H1 (cell line): ENCODE measurements around the gene CACNG7. TPM values are rescaled to one million over a fixed set of nuclear protein-coding genes. Genes with fewer than 3 reads are reported as not detected.

ENCODE experiments used
- ASH2L ChIP-seq: fragments of 200-600, 300-600 bp; sonication (generic); IDR thresholded peaks from one replicate; pipeline ENCODE4 v1.7.1; 2017; ENCODE audit warnings: low read length
- CREB1 ChIP-seq: IDR thresholded peaks from 2 replicates; pipeline ENCODE4 v1.6.1; 2012; ENCODE audit warnings: inconsistent platforms
- EP300 ChIP-seq, 2 experiments: IDR thresholded peaks; 1 replicate in 1 of 2; 2 replicates in 1 of 2; pipeline ENCODE4 v1.6.1; 2011 to 2012; ENCODE audit warnings: low read depth in 2 of 2, low read length in 2 of 2, mild to moderate bottlenecking in 2 of 2, borderline replicate concordance in 1 of 2, inconsistent platforms in 1 of 2, moderate library complexity in 1 of 2
- FOSL1 ChIP-seq: IDR thresholded peaks from 2 replicates; pipeline ENCODE4 v1.6.1; 2011; ENCODE audit warnings: mild to moderate bottlenecking, low read depth, low read length, moderate library complexity; ENCODE audit not compliant: insufficient read depth
- GABPA ChIP-seq: IDR thresholded peaks from 2 replicates; pipeline ENCODE4 v1.6.1; 2011; ENCODE audit warnings: mild to moderate bottlenecking, low read length, moderate library complexity, borderline replicate concordance; ENCODE audit not compliant: insufficient read depth
- KDM4A ChIP-seq: IDR thresholded peaks from one replicate; pipeline ENCODE4 v1.7.1; 2012; ENCODE audit warnings: low read depth, mild to moderate bottlenecking, moderate library complexity, low read length, inconsistent platforms; ENCODE audit not compliant: severe bottlenecking
- NRF1 ChIP-seq: IDR thresholded peaks from 2 replicates; pipeline ENCODE4 v1.6.1; 2011; ENCODE audit warnings: mild to moderate bottlenecking, low read depth, low read length, improper control_type of control experiment
- PHF8 ChIP-seq: fragments of 200-600 bp; sonication (generic); conservative IDR thresholded peaks from 2 replicates; pipeline ENCODE4 v1.7.1; 2012; ENCODE audit warnings: low read depth, mild to moderate bottlenecking, inconsistent platforms, low read length, moderate library complexity
- POLR2A ChIP-seq, 2 experiments: IDR thresholded peaks; 1 replicate in 1 of 2; 2 replicates in 1 of 2; pipeline ENCODE4 v1.6.1; 2011; ENCODE audit warnings: low read depth in 2 of 2, low read length in 2 of 2, mild to moderate bottlenecking in 2 of 2; ENCODE audit errors: control extremely low read depth in 1 of 2
- POLR2AphosphoS5 ChIP-seq: IDR thresholded peaks from 2 replicates; pipeline ENCODE4 v1.6.1; 2011; ENCODE audit warnings: low read depth, low read length
- RBBP5 ChIP-seq: IDR thresholded peaks from 2 replicates; pipeline ENCODE4 v1.7.1; 2012; ENCODE audit warnings: low read depth, mild to moderate bottlenecking, inconsistent platforms, low read length, moderate library complexity, borderline replicate concordance
- RXRA ChIP-seq: IDR thresholded peaks from 2 replicates; pipeline ENCODE4 v1.6.1; 2011; ENCODE audit warnings: low read depth, mild to moderate bottlenecking, low read length, moderate library complexity; ENCODE audit not compliant: insufficient read depth
- SP1 ChIP-seq: IDR thresholded peaks from 2 replicates; pipeline ENCODE4 v1.6.1; 2011; ENCODE audit warnings: low read depth, low read length
- TAF1 ChIP-seq: IDR thresholded peaks from 2 replicates; pipeline ENCODE4 v1.6.1; 2011; ENCODE audit warnings: mild to moderate bottlenecking, low read depth, low read length
- TBP ChIP-seq: IDR thresholded peaks from 2 replicates; pipeline ENCODE4 v1.6.1; 2011; ENCODE audit warnings: low read depth, low read length, improper control_type of control experiment
- TEAD4 ChIP-seq: IDR thresholded peaks from 2 replicates; pipeline ENCODE4 v1.6.1; 2012; ENCODE audit warnings: low read depth, low read length, inconsistent platforms, mixed read lengths
- YY1 ChIP-seq: IDR thresholded peaks from 2 replicates; pipeline ENCODE4 v1.6.1; 2011; ENCODE audit warnings: low read depth, mild to moderate bottlenecking, low read length
- polyA plus RNA-seq, 7 experiments: library from polyadenylated mRNA; depleted of rRNA in 3 of 7; stranded (reverse) in 5 of 7; unstranded in 2 of 7; fragments of >200 nt in 5 of 7; fragments of 200-250 nt in 2 of 7; gene quantifications; 1 replicate in 5 of 7; 2 replicates in 1 of 7; 4 replicates in 1 of 7; pipeline versions ENCODE4 v1.2.1 to v1.2.3, GENCODE V29; 2011 to 2013; ENCODE audit warnings: missing spikeins in 2 of 7, mixed read lengths in 2 of 7
- total RNA-seq: library from RNA; stranded (reverse); fragmentation: NEBNext Ultra II Directional; extraction: Animal tissue kit (Norgen Biotek cat#: 25700); gene quantifications from 2 replicates; pipeline ENCODE4 v1.2.1, GENCODE V29; 2021
- TF ChIP-seq, protein P1 (sequence below): IDR thresholded peaks from 2 replicates; pipeline ENCODE4 v1.6.1; 2011; ENCODE audit warnings: low read depth, mild to moderate bottlenecking, low read length; ENCODE audit not compliant: insufficient read depth
- TF ChIP-seq, protein P2 (sequence below): IDR thresholded peaks from 2 replicates; pipeline ENCODE4 v1.6.1; 2012; ENCODE audit warnings: inconsistent platforms
- TF ChIP-seq, protein P3 (sequence below), 3 experiments: IDR thresholded peaks; 1 replicate in 2 of 3; 2 replicates in 1 of 3; pipeline versions ENCODE4 v1.5.1 to v1.6.1; 2011; ENCODE audit warnings: low read length in 3 of 3, mild to moderate bottlenecking in 3 of 3, inconsistent platforms in 2 of 3, low read depth in 1 of 3, moderate library complexity in 1 of 3; ENCODE audit not compliant: insufficient read depth in 1 of 3; ENCODE audit errors: control extremely low read depth in 1 of 3

CACNG7 gene
- total and polyA plus RNA-seq, 2 of the 8 experiments (the other 6 are each of a cell fraction or from before 2014, with no cell fraction given): 28.9 to 69.8 TPM

DNA sequence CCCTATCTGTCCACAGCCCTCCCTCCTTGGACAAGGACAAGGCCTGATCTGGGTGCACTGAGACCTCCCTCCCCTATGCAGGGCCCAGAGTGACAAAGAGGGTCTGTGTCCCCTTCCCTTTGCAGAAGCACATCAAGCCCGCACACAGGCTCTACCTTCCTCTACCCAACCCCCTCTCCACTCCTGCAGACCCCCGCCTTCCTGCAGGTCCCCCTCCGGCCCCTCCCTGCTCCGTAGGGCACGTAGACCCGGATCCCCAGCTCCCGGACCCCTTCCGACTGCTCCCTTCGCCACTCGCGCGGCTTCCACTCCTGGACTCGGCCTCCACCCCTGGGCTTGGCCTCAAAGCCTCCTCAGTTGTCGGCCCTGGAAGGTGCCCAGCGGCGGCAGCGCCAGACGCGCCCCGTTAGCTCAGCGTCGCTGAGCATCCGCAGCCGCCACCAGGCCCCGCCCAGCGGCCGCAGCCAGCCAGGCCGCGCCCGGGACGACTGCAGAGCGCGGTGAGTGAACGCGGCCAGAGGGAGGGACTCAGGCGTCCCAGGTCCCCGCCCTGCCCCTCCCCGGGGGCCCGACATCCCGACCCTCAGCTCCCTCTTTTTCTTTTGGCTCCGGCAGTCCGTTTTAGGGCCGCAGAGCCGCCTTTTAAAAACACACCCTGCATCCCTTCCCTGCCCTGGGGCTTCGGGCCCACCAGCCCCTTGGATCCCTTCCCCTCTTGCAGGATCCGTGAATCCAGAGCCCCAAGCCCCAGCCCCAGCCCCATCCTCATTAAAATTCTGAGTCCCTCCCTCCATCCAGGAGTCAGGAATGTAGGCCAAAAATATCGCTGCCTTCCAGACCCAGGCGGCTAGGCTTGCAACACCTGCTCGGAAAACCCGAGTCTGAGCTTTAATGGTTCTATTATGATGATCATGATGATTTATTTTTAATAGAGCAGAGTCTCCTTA lies 42.9 kb upstream of the CACNG7 start (continued):
- no peak for TF ChIP-seq SP1
- TF ChIP-seq RXRA: no peak
- peak; percentile 72 for TF ChIP-seq KDM4A
- no peak for TF ChIP-seq NRF1
- TF ChIP-seq FOSL1: no peak
- TF ChIP-seq TEAD4: no peak
- 0 out of 2 replicates have a peak, but pooled peaks have one; percentile 31 for TF ChIP-seq GABPA
- peak; percentile 50; the same call in 1 of the 2 replicates for TF ChIP-seq POLR2AphosphoS5
- peak; percentile 78 to 82 for TF ChIP-seq POLR2A (IDR thresholded peaks at IDR 0.05; ENCODE audit: control extremely low read depth in 1 of 2, low read depth in 2 of 2, low read length in 2 of 2)
- peak; percentile 74 for TF ChIP-seq CREB1
- peak; percentile 39; the same call in 1 of the 2 replicates for TF ChIP-seq YY1
- peak; percentile 2; the same call in 1 of the 2 replicates for TF ChIP-seq RBBP5
- TF ChIP-seq, protein P1, sequence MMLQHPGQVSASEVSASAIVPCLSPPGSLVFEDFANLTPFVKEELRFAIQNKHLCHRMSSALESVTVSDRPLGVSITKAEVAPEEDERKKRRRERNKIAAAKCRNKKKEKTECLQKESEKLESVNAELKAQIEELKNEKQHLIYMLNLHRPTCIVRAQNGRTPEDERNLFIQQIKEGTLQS: no peak
- TF ChIP-seq ASH2L: peak; percentile 11
- TF ChIP-seq, protein P2, sequence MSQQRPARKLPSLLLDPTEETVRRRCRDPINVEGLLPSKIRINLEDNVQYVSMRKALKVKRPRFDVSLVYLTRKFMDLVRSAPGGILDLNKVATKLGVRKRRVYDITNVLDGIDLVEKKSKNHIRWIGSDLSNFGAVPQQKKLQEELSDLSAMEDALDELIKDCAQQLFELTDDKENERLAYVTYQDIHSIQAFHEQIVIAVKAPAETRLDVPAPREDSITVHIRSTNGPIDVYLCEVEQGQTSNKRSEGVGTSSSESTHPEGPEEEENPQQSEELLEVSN: 0 out of 2 replicates have a peak, but pooled peaks have one; percentile 4
- peak; percentile 34; the same call in 1 of the 2 replicates for TF ChIP-seq TBP
- TF ChIP-seq, protein P3, sequence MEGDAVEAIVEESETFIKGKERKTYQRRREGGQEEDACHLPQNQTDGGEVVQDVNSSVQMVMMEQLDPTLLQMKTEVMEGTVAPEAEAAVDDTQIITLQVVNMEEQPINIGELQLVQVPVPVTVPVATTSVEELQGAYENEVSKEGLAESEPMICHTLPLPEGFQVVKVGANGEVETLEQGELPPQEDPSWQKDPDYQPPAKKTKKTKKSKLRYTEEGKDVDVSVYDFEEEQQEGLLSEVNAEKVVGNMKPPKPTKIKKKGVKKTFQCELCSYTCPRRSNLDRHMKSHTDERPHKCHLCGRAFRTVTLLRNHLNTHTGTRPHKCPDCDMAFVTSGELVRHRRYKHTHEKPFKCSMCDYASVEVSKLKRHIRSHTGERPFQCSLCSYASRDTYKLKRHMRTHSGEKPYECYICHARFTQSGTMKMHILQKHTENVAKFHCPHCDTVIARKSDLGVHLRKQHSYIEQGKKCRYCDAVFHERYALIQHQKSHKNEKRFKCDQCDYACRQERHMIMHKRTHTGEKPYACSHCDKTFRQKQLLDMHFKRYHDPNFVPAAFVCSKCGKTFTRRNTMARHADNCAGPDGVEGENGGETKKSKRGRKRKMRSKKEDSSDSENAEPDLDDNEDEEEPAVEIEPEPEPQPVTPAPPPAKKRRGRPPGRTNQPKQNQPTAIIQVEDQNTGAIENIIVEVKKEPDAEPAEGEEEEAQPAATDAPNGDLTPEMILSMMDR (IDR thresholded peaks at IDR 0.05; ENCODE audit: control extremely low read depth in 1 of 3, insufficient read depth in 1 of 3, low read depth in 1 of 3, low read length in 3 of 3): no peak
- peak; percentile 78 for TF ChIP-seq TAF1
- TF ChIP-seq EP300 (IDR thresholded peaks at IDR 0.05; ENCODE audit: borderline replicate concordance in 1 of 2, low read depth in 2 of 2, low read length in 2 of 2): no peak
- TF ChIP-seq PHF8: peak; percentile 60
